ENCODE results near the gene KLHL21. TPM values are rescaled to one million over a fixed set of nuclear protein-coding genes. Genes with fewer than 3 reads are reported as not detected.

The KLHL21 gene
- total and polyA plus RNA-seq, 2 donors (not counting 1 experiment from before 2014, with no cell fraction given), result 14.4 to 29.9 TPM

DNA sequence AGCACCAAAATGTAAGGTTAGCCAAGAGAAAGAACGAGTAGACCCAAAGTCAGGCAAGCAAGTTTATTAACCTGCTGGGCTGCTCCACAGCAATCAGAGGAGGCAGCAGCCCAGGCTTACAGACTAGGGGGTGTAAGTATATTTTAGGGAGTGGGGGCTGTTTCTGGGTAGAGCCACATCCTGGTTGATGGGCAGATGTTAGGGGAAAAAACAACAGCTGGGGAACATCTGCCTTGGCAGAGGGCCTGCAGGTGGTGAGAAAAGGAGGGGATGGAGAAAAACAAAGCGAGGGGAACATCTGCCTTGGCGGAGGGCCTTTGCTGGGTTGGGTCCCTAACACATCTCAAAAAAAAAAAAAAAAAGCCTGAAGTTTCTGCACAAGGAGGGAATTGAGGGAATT lies 32.6 kb downstream of the KLHL21 start:
- H3K27me3 Mint-ChIP-seq, result peaks cover 20% of the 10 kb centered on the region
- Histone ChIP-seq H3K27me3 (replicated peaks in 1 of 4; ENCODE audit: control extremely low read depth in 1 of 4, control insufficient read depth in 3 of 4, insufficient read depth in 4 of 4, low read length in 3 of 4) (peaks cover 0 to 3% (median 0%) of the 10 kb centered on the region in 4 experiments), H2AFZ (ENCODE audit: insufficient read depth, low read depth, low read length, poor library complexity, severe bottlenecking) (no peak overlapping the region), H3K4me3 (ENCODE audit: control extremely low read depth in 1 of 5, extremely low read depth in 1 of 5, insufficient read depth in 1 of 5, low read depth in 2 of 5, low read length in 4 of 5) (no peak overlapping the region), H4K20me1 (ENCODE audit: control insufficient read depth, insufficient read depth, low read length, poor library complexity, severe bottlenecking) (no peaks in the 10 kb centered on the region), H3K4me1 (ENCODE audit: control insufficient read depth in 2 of 2, insufficient read depth in 2 of 2, low read length in 2 of 2) (no peaks in the 10 kb centered on the region), H3K9ac (ENCODE audit: low read length) (no peak overlapping the region), H3K9me3 (ENCODE audit: control extremely low read depth in 1 of 3, control insufficient read depth in 2 of 3, insufficient read depth in 1 of 3, low read length in 2 of 3) (peaks cover 0 to 6% (median 0%) of the 10 kb centered on the region in 3 donors), H3K27ac (ENCODE audit: low read length in 2 of 2) (no peak overlapping the region), H3K36me3 (replicated peaks in 1 of 2; ENCODE audit: control extremely low read depth in 1 of 2, control insufficient read depth in 1 of 2, extremely low read depth in 1 of 2, insufficient read depth in 2 of 2, low read length in 1 of 2) (no peaks in the 10 kb centered on the region), H3K4me2 (replicated peaks; ENCODE audit: low read depth, low read length, poor library complexity, severe bottlenecking) (no peak overlapping the region), H3K79me2 (ENCODE audit: control insufficient read depth, insufficient read depth, low read length) (no peaks in the 10 kb centered on the region)
- intact Hi-C loops (cut with micrococcal nuclease), result no loop called here
- DNase-seq (no peak), ATAC-seq (ENCODE audit: low read depth) (no peak)
- H3K9me3 Mint-ChIP-seq (ENCODE audit: insufficient read depth), result no peaks in the 10 kb centered on the region
- no peaks in the 10 kb centered on the region for H3K4me1 Mint-ChIP-seq
- H3K4me3 Mint-ChIP-seq, result no peak overlapping the region
- TF ChIP-seq, protein P1, sequence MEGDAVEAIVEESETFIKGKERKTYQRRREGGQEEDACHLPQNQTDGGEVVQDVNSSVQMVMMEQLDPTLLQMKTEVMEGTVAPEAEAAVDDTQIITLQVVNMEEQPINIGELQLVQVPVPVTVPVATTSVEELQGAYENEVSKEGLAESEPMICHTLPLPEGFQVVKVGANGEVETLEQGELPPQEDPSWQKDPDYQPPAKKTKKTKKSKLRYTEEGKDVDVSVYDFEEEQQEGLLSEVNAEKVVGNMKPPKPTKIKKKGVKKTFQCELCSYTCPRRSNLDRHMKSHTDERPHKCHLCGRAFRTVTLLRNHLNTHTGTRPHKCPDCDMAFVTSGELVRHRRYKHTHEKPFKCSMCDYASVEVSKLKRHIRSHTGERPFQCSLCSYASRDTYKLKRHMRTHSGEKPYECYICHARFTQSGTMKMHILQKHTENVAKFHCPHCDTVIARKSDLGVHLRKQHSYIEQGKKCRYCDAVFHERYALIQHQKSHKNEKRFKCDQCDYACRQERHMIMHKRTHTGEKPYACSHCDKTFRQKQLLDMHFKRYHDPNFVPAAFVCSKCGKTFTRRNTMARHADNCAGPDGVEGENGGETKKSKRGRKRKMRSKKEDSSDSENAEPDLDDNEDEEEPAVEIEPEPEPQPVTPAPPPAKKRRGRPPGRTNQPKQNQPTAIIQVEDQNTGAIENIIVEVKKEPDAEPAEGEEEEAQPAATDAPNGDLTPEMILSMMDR (IDR thresholded peaks at IDR 0.05), result no peak
- no peak for TF ChIP-seq EZH2 (IDR thresholded peaks at IDR 0.05; ENCODE audit: borderline replicate concordance, insufficient read depth, low read depth, low read length, poor library complexity, severe bottlenecking)
- H3K27ac Mint-ChIP-seq, result no peak overlapping the region
- POLR2A ChIA-PET, result no interaction called here
- 100% methylated on average over 1 of the region's 3 CpGs for WGBS (ENCODE audit: insufficient coverage)
- CTCF ChIA-PET, result interaction anchor here (0.7 to 1.5 kb wide), 2 partner anchors 10 to 1789 kb away, joined by 3 read pairs; no protein-coding TSS in a partner anchor

DNA sequence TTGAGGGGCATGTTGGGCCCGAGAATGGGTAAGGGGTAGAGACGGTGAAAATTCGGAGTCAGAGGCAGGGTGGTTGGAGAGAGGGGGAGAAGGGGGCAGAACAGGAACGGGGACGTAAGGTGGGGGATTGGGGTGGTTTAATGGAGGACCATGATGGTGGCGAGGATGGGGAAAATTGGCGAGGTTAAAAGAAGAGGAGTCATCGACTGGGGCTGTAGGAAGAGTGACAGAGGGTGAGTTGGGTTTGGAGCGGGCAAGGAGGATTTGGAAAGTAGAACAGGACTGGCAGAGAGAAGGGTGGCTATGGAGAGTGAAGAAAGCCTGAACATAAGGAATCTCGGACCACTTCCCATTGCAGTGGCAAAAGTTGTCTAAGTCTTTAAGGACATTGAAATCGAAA lies 33.6 kb downstream of the KLHL21 start:
- no peak overlapping the region for H3K4me3 ChIP-seq (ENCODE audit: control extremely low read depth in 1 of 5, extremely low read depth in 1 of 5, insufficient read depth in 1 of 5, low read depth in 2 of 5, low read length in 4 of 5)
- no peaks in the 10 kb centered on the region for H4K20me1 ChIP-seq (ENCODE audit: control insufficient read depth, insufficient read depth, low read length, poor library complexity, severe bottlenecking)
- no peak overlapping the region for H3K4me2 ChIP-seq (replicated peaks; ENCODE audit: low read depth, low read length, poor library complexity, severe bottlenecking)
- H3K79me2 ChIP-seq (ENCODE audit: control insufficient read depth, insufficient read depth, low read length), result no peaks in the 10 kb centered on the region
- peaks cover 0 to 3% (median 0%) of the 10 kb centered on the region in 4 experiments for H3K27me3 ChIP-seq (replicated peaks in 1 of 4; ENCODE audit: control extremely low read depth in 1 of 4, control insufficient read depth in 3 of 4, insufficient read depth in 4 of 4, low read length in 3 of 4)
- H2AFZ ChIP-seq (ENCODE audit: insufficient read depth, low read depth, low read length, poor library complexity, severe bottlenecking), result no peak overlapping the region
- no peak overlapping the region for H3K27ac ChIP-seq (ENCODE audit: low read length in 2 of 2)
- H3K36me3 ChIP-seq (replicated peaks in 1 of 2; ENCODE audit: control extremely low read depth in 1 of 2, control insufficient read depth in 1 of 2, extremely low read depth in 1 of 2, insufficient read depth in 2 of 2, low read length in 1 of 2), result no peaks in the 10 kb centered on the region
- 88% methylated on average over 11 of the region's 11 CpGs for WGBS (ENCODE audit: insufficient coverage)
- no peak for DNase-seq
- H3K4me1 ChIP-seq (ENCODE audit: control insufficient read depth in 2 of 2, insufficient read depth in 2 of 2, low read length in 2 of 2), result no peaks in the 10 kb centered on the region
- Mint-ChIP-seq H3K9me3 (ENCODE audit: insufficient read depth) (no peaks in the 10 kb centered on the region), H3K4me3 (no peak overlapping the region), H3K27ac (no peak overlapping the region), H3K27me3 (peaks cover 18% of the 10 kb centered on the region), H3K4me1 (no peaks in the 10 kb centered on the region)
- POLR2A ChIA-PET, result no interaction called here
- CTCF ChIA-PET, result interaction anchor here (0.7 kb wide), 1 partner anchor 119 kb away, joined by 4 read pairs; no protein-coding TSS in a partner anchor
- TF ChIP-seq, protein P1 (IDR thresholded peaks at IDR 0.05), result no peak
- no peak for TF ChIP-seq EZH2 (IDR thresholded peaks at IDR 0.05; ENCODE audit: borderline replicate concordance, insufficient read depth, low read depth, low read length, poor library complexity, severe bottlenecking)
- intact Hi-C loops (cut with micrococcal nuclease), result no loop called here
- H3K9ac ChIP-seq (ENCODE audit: low read length), result no peak overlapping the region
- ATAC-seq (ENCODE audit: low read depth), result no peak
- H3K9me3 ChIP-seq (ENCODE audit: control extremely low read depth in 1 of 3, control insufficient read depth in 2 of 3, insufficient read depth in 1 of 3, low read length in 2 of 3), result peaks cover 0 to 6% (median 0%) of the 10 kb centered on the region in 3 donors

All from B cell (primary cell).